GM15510 (cell line): Measurements from ENCODE around the gene PIK3C2B.
A peak's percentile ranks its signal among the peaks of the same experiment; 100 is the strongest.

Source experiments
- POLR2A ChIP-seq: IDR thresholded peaks from 3 replicates; pipeline ENCODE4 v1.6.1; 2011; ENCODE audit warnings: borderline replicate concordance; ENCODE audit not compliant: insufficient read length; ENCODE audit errors: extremely low read depth

The PIK3C2B gene

GRCh38 chr1:204494281-204495077, at the start of gene PIK3C2B:
Gene PIK3C2B (minus strand): TSS chr1:204494805. CDS start chr1:204469802, 25,003 bp downstream.
- TF ChIP-seq POLR2A, result peak; percentile 91

DNA sequence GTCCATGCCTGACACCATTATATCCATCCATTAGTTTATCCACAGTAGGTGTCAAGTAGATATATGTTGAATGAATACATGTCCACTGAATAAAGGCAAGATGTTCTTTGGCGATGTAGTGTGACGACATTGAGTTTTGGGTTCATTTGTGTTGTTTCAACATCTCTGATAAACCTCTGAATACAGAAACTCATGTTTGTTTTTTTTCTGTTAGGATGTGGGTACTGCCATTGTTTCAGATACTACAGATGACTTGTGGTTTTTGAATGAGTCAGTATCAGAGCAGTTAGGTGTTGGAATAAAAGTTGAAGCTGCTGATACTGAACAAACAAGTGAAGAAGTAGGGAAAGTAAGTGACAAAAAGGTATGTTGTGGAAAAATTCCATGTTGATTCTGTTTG, 49.7 kb upstream of the PIK3C2B start:
- TF ChIP-seq POLR2A, result no peak

- no peak for TF ChIP-seq POLR2A
Observed at GRCh38 chr1:204541626-204542025, 47.0 kb upstream of the PIK3C2B start.

DNA sequence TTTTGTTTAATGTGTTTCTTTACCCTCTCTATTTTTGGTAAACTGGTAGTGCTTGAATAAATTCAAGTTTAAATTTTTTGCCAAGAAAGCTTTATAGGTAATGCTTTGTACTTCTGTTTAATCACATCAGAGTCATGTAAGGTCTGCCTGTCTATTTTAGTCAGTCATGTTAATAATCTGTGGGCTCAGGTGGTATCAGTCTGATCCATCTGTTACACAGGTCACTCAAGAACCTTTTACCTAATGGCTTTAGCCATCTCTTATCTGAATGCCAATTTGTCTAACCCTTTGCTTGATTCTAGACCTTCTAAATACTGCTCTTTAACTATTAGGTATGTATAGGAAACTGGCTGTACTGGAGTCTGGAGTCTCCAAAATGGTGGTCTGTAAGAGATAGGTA, 38.2 kb upstream of the PIK3C2B start:
- TF ChIP-seq POLR2A, result no peak

DNA sequence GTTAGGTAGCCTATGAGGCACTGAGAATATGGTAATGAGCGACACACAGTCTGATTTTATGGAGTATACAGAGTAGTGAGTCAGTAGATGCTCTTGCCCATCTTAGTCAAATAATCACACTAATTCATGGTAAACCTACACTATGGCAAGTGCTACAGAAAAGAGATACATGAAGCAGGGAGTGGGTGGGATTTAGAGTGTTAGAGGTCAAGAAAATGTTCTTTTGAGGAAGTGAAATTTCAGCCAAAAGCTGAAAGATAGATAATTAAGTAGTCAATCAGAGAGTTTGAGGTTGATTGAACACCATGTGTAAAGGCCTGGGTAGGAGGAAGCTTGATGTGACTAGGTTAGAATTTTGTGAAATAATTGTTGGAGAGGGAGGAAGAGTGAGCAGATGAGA, 36.3 kb upstream of the PIK3C2B start:
- no peak for TF ChIP-seq POLR2A

GRCh38 chr1:204529371-204529895, 34.8 kb upstream of the PIK3C2B start:
- no peak for TF ChIP-seq POLR2A

GRCh38 chr1:204528677-204529076, 34.1 kb upstream of the PIK3C2B start:
- no peak for TF ChIP-seq POLR2A

DNA sequence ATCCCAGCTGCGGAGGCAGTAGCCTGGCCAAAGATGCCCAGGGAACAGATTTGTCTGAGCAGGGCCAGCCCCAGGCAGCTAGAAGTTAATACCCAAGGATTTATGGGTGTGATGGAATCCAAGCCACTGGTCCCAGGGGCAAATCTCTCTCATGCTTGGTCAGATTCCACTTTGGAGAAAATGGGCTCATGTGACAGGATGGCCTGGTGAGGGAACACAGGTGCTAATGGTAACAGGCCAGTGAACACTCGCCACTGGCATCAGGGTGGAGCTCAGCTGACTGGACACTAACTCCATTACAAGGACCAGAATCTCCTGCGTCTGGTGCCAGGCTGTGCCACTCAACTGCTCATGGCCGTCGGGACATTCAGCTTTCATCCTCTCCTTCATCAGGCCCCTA, 33.6 kb upstream of the PIK3C2B start:
- no peak for TF ChIP-seq POLR2A

GRCh38 chr1:204524986-204525385, 30.4 kb upstream of the PIK3C2B start:
- no peak for TF ChIP-seq POLR2A

GRCh38 chr1:204523605-204524215, 29.1 kb upstream of the PIK3C2B start:
- no peak for TF ChIP-seq POLR2A

DNA sequence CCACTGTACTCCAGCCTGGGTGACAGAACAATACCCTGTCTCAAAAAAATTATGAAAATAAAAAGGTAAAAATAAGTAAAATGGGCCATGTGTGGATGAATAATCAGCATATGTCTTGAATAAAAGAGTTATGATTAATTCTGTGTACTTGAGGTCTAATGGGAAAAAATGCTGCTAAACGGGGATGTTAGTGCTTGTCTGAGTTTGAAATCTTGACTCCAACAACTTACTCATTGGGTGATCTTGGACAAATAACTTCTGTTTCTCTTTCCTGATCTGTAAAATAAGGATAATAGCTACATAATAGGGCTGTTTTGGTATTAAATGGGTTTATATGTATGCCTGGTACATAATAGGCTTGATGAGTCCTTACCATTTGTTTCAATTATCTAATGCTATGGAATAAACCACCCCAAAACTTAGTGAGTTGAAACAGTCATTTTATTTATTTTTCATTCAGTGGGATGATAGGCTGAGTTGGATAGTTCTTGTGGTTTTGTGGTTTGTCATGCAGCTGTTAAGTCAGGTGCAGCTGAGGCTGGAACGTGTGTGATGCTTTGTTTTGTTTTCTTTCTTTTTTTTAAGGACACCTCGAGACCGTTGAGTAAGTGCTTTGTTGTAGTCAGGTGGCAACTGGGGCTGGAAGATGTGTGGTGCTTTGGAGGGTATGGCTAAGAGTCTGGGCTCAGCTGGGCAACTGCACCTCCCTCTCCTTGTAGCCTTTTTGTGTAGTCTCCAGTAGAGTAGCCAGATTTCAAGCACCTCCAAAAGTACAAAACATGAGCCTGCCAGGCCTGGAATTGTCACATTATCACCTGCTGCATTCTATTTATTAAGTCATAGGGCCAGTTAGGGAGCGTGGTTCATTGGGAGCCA, 26.5 kb upstream of the PIK3C2B start:
- TF ChIP-seq POLR2A, result no peak

DNA sequence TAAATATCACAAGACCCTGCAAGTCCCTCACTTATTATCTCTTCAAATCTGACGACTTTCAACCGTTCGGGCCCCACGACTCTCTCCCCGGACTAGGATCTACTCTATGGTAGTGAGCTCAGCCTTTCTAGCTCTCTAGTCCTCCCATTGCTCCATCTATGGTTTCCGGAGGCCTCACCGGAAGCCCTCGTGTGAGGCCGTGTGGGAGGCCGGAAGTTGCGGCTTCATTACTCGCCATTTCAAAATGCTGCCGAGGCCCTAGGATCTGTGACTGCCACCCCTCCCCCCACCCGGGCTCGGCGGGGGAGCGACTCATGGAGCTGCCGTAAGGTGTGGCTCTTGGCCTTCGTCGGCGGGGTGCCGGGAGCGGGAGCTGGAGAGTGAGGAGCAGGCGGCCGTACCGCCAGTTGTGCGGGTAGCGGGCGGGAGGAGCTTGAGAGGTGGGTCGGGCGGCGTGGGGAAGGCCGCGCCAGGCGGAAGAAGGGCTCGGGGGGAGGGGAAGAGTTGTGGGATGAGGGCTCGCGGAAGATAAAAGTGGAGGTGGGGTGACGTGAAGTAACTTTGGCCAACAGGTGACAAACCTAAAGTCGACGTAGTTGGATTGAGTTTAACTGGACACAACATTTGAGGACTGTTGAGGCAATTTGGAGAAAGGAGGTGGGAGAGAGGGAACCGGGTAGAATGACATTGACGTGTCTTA, 21.7 kb upstream of the PIK3C2B start, which contains the start of gene MDM4:
Gene MDM4, plus strand, starts transcription at position 227 of the 700 bp plus-strand sequence. CDS start 9,113 bp downstream, outside the sequence.
- TF ChIP-seq POLR2A, result peak; percentile 65

- TF ChIP-seq POLR2A, result no peak
Observed at GRCh38 chr1:204514828-204515227, 20.2 kb upstream of the PIK3C2B start.

GRCh38 chr1:204513117-204513716, 18.6 kb upstream of the PIK3C2B start:
- no peak for TF ChIP-seq POLR2A

DNA sequence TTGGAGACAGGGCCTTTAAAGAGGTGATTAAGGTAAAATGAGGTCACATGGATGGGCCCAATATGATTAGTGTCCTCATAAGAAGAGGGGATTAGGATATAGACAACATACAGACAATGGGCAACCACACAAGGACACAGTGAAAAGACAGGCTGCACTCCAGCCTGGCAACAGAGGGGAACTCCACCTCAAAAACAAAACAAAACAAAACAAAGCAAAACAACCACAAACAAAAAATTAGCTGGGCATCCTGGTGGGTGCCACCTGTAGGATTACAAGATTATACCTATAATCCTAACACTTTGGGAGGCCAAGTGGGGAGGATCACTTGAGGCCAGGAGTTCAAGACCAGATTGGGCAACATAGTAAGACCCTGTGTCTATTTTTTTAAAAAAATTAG, 16.8 kb upstream of the PIK3C2B start:
- no peak for TF ChIP-seq POLR2A

DNA sequence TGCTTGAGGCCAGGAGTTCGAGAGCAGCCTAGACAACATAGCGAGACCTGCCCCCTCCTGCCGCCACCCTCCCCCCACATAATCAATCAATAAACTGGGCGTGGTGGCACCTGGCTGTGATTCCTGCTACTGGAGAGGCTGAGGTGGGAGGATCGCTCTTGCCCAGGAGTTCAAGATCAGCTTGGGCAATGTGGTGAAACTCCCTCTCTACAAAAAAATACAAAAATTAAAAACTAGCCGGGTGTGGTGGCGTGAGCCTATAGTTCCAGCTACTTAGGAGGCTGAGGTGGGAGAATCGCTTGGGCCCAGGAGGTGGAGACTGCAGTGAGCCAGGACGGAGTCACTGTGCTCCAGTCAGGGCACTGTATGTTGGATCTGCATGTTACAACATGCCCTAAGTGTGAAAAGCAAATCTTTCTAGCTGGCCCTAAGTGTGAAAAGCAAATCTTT, 14.6 kb upstream of the PIK3C2B start:
- TF ChIP-seq POLR2A, result no peak
